ENCODE results near the gene FAM131B. TPM values are rescaled to one million over a fixed set of nuclear protein-coding genes. Genes with fewer than 3 reads are reported as not detected.
A peak's percentile ranks its signal among the peaks of the same experiment; 100 is the strongest.

FAM131B gene
- total and polyA plus RNA-seq, 9 of the 15 experiments (the other 6 are each of a cell fraction or from before 2014, with no cell fraction given) = 0.03 to 0.04 TPM; not detected in 7

DNA sequence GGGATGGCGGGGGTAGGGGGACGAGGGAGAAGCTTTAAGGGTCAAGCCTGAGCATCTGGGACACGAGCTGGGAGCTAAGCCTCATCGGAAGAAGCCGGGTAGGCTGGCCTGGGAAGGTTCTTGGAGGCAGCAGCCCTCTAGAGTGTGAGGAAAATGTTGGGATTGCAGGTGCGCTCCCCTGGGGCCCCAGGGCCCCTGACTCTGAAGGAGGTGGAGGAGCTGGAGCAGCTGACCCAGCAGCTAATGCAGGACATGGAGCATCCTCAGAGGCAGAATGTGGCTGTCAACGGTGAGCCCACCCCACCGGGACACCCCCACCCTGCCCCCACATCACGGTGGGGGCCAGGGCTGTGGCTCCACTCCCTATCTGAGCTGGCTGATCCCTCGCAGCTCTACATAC is 25.5 kb upstream of the FAM131B start:
- FAIRE-seq (no peak), ATAC-seq (no peak), DNase-seq (ENCODE audit: extremely low read depth in 1 of 4, low spot score in 3 of 4) (peak in 2 of 4 experiments; percentile 30 to 32)
- 86% methylated on average over 10 of the region's 10 CpGs for WGBS (ENCODE audit: insufficient coverage, low coverage, missing lambda C conversion rate)
- no TSS peak for BruUV-seq (replicated peaks)
- Histone ChIP-seq H3K4me3 (no peak overlapping the region), H3K27me3 (ENCODE audit: control insufficient read depth in 2 of 2, insufficient read depth in 2 of 2, low read length in 2 of 2) (no peaks in the 10 kb centered on the region; a peak in 1 of 5 replicates), H3K9me3 (replicated peaks; ENCODE audit: control insufficient read depth, insufficient read depth, low read depth, low read length) (no peaks in the 10 kb centered on the region), H3K4me2 (ENCODE audit: insufficient read depth, low read length) (no peak overlapping the region), H4K20me1 (replicated peaks; ENCODE audit: control insufficient read depth, insufficient read depth, low read length) (peaks cover 22% of the 10 kb centered on the region), H3K4me1 (replicated peaks in 1 of 2; ENCODE audit: control insufficient read depth in 2 of 2, insufficient read depth in 2 of 2, low read length in 2 of 2) (peaks cover 5 to 29% of the 10 kb centered on the region in 2 experiments; a peak in 3 of 5 replicates), H3K36me3 (ENCODE audit: control insufficient read depth, insufficient read depth, low read length) (peaks cover 75% of the 10 kb centered on the region; the same call in 2 of the 3 replicates), H3K9me1 (ENCODE audit: control insufficient read depth, insufficient read depth, low read length) (peaks cover 18% of the 10 kb centered on the region), H3K9ac (ENCODE audit: insufficient read depth in 1 of 2, low read depth in 2 of 2, low read length in 2 of 2) (peak overlapping the region in 1 of 2 experiments; percentile 22; a peak in 1 of 4 replicates), H3K79me2 (ENCODE audit: control insufficient read depth, insufficient read depth, low read length) (no peaks in the 10 kb centered on the region; the same call in 2 of the 3 replicates), H2AFZ (ENCODE audit: low read depth, low read length) (no peak overlapping the region), H3K27ac (ENCODE audit: extremely low read depth, low read depth, low read length) (no peak overlapping the region)
- POLR2A ChIA-PET = interaction anchor here (0.7 to 9.7 kb wide), 5 partner anchors 8 to 330 kb away, joined by 3 to 131 read pairs (median 3); partner anchors contain the start of gene EPHA1
- in situ Hi-C loops (cut with MboI) = no loop called here
- CTCF ChIA-PET (ENCODE audit: low intra/inter-chr PET ratio) = no interaction called here
- intact Hi-C loops (cut with micrococcal nuclease) = no loop called here
- TF ChIP-seq ZNF77 (CRISPR knock-in tag; IDR thresholded peaks at IDR 0.05) (no peak), CBX2 (IDR thresholded peaks at IDR 0.05; ENCODE audit: insufficient read depth, low read length, poor library complexity, severe bottlenecking) (no peak), SAP30 (IDR thresholded peaks at IDR 0.05; ENCODE audit: borderline replicate concordance, insufficient read depth, low read depth, low read length, poor library complexity, severe bottlenecking) (no peak), TCFL5 (CRISPR knock-in tag; conservative IDR thresholded peaks at IDR 0.05) (no peak), MAZ (CRISPR knock-in tag; conservative IDR thresholded peaks at IDR 0.05 in 1 of 2, IDR thresholded peaks at IDR 0.05 in 1 of 2) (no peak), GTF2F1 (IDR thresholded peaks at IDR 0.05; ENCODE audit: low read depth, low read length) (no peak), ZNF232 (CRISPR knock-in tag; IDR thresholded peaks at IDR 0.05) (no peak), GATA2 (CRISPR knock-in tag; IDR thresholded peaks at IDR 0.05) (no peak), SETDB1 (IDR thresholded peaks at IDR 0.05; ENCODE audit: low read length) (no peak), STAG1 (CRISPR knock-in tag; IDR thresholded peaks at IDR 0.05; ENCODE audit: borderline replicate concordance) (no peak), DNMT1 (IDR thresholded peaks at IDR 0.05) (no peak)
